Germinal center (tissue), 1 donor: Measurements from ENCODE around the gene ITPKC.
"Not testable (repeated sequence)": the region's sequence is repeated elsewhere in the genome, so short reads cannot be mapped to it uniquely, and the experiment has no call there.

Experiments used
- DNase-seq: peaks from one replicate; pipeline ENCODE4 v3.0.0; 2012; ENCODE audit warnings: mixed read lengths, low spot score

The ITPKC gene

DNA sequence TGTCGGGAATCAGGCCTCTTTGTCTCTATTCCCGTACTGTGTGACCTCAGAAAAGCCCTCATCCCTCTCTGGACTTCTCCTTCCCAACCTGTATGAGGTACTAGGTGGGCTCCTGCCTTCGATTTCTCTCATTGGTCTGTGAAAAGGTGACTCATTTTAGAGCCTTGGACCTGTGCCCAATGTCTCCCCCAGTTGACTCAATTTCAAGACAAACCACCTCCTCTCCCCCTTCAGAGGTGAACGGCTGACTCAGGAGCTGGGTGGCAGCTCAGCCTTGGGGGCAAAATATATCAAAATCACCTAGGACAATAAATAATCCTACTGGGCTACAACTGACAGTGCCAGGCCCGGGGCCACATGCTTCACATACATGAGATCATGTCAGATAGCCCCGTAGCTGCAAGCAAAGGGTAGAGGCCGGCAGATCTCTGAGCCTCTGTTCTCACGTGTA is 856 bp upstream of the ITPKC start:
- peak; percentile 33 for DNase-seq

DNA sequence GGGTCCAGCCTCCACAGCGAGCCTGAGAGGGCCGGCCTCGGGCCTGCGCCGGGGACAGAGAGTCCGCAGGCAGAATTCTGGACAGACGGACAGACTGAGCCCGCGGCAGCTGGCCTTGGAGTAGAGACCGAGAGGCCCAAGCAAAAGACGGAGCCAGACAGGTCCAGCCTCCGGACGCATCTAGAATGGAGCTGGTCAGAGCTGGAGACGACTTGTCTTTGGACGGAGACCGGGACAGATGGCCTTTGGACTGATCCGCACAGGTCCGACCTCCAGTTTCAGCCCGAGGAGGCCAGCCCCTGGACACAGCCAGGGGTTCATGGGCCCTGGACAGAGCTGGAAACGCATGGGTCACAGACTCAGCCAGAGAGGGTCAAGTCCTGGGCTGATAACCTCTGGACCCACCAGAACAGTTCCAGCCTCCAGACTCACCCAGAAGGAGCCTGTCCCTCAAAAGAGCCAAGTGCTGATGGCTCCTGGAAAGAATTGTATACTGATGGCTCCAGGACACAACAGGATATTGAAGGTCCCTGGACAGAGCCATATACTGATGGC is 490 bp downstream of the ITPKC start:
- DNase-seq = no peak

DNA sequence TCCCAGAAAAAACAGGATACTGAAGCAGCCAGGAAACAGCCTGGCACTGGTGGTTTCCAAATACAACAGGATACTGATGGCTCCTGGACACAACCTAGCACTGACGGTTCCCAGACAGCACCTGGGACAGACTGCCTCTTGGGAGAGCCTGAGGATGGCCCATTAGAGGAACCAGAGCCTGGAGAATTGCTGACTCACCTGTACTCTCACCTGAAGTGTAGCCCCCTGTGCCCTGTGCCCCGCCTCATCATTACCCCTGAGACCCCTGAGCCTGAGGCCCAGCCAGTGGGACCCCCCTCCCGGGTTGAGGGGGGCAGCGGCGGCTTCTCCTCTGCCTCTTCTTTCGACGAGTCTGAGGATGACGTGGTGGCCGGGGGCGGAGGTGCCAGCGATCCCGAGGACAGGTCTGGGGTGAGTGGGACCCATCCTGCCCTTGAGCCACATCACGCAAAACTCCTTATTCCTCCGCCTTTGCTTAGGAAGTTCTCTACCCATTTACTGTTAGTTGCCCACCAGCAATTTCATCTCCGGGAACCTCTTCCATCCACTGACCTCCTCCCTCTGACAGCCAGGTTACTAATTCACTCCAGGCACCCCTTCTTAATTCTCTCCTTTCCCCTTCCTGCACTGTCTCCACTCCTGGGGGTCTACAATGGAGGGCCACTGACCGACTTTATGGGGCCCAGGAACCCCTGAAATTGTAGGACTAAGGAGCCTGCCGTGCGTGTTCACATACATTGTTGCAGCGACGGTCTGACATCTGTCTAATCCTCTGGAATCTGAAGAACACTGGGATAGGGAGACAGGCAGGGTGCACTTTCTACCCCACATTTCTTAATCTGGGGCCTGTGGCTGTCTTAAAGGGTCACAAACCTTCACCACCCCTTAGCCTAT is 1.2 kb downstream of the ITPKC start:
- DNase-seq = no peak

DNA sequence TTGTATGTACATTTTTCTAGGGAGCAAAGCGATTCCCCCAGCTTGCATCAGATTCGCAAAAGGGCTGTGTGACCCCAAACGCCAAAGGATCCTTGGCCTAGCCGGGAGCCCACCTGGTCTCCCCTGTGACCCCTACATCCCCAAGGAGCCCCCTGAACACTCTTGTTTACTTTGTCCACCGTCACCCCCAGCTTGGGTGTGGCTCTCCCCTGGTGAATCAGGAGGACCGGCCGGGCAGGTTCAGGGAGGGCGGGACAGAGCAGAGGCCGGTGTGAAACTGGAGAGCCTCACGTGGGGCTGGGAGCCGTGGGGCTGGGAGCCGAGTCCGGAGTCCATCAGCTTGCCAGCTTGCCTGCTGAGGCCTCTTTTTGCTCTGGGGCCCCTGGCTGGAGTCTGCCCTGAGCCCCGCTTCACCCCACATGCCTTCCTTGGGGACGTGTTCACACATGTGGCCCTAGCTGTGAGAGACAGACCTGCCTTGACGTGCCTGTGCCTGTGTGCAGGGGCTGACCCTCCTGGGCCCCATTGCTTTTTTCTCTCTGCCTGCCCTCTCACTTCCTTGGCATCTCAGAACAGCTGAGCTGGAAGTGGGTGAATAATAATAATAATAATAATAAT is 2.0 kb downstream of the ITPKC start:
- no peak for DNase-seq

GRCh38 chr19:40719414-40719894 is 2.5 kb downstream of the ITPKC start:
- no peak for DNase-seq

DNA sequence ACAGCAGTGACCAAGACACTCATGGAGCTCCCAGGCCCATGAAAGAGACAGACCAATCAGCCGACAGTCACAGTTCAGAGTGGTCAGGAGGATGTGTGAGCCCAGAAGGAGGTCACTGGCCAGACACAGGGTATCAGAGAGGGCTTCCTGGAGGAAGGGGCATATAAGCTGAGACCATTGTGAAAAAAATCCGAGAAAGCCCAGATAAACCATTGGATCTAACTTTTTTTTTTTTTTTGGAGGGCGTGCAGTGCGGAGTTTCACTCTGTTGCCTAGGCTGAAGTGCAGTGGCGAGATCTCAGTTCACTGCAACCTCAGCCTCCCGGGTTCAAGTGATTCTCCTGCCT is 4.2 kb downstream of the ITPKC start:
- no peak for DNase-seq

- no peak for DNase-seq
These were observed 5.2 kb downstream of the ITPKC start for GRCh38 chr19:40721936-40722661.

DNA sequence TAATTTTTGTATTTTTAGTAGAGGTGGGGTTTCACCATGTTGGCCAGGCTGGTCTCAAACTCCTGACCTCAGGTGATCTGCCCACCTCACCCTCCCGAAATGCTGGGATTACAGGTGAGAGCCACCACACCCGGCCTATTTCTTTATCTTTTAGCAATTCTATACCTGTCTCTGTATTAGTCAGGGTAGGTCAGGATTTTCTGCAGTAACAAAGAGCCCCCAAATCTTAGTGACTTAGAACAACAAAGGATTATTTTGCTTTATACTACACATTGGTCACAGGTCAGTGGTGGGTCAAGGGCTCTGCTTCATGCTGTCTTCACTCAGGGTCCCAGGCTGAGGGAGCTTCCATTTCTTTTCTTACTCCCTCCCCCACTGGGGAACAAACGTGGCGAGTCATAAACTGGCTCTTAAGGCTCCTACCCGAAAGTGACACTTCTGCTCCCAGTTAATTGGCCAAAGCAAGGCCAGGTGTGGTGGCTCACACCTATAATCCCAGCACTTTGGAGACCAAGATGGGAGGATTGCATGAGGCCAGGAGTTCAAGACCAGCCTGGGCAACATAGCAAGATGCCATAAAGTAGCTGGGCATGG is 6.8 kb downstream of the ITPKC start:
- no peak for DNase-seq

GRCh38 chr19:40724315-40724714 is 7.4 kb downstream of the ITPKC start:
- no peak for DNase-seq

- no peak for DNase-seq
These were observed 7.9 kb downstream of the ITPKC start for GRCh38 chr19:40724855-40725254.

- no peak for DNase-seq
These were observed 9.4 kb downstream of the ITPKC start for GRCh38 chr19:40726279-40726678.

GRCh38 chr19:40730065-40730464 is 13.2 kb downstream of the ITPKC start:
- not testable (repeated sequence) for DNase-seq

DNA sequence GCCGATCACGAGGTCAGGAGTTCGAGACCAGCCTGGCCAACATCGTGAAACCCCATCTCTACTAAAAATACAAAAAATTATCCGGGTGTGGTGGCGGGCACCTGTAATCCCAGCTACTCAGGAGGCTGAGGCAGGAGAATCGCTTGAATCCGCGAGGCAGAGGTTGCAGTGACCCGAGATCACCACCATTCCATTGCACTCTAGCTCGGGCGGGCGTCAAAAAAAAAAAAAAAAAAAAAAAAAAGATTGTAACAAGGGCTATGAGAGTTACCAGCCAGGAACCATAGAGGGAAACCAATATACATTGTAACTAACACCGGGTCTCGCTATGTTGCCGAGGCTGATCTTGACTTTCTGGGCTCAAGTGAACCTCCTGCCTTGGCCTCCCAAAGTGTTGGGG is 15.4 kb downstream of the ITPKC start:
- DNase-seq = not testable (repeated sequence)

DNA sequence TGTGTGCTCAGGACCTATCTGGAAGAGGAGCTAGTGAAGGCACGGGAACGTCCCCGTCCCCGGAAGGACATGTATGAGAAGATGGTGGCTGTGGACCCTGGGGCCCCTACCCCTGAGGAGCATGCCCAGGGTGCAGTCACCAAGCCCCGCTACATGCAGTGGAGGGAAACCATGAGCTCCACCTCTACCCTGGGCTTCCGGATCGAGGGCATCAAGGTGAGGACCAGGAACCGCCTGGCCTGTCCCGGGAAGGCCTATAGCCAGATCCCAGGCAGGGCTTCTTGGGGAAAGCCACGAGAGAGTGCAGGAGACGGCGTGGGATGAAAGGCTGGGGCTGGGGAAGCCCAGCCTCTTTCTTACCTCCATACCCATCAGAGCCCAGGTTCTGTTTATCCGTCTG is 16.2 kb downstream of the ITPKC start:
- DNase-seq = no peak

DNA sequence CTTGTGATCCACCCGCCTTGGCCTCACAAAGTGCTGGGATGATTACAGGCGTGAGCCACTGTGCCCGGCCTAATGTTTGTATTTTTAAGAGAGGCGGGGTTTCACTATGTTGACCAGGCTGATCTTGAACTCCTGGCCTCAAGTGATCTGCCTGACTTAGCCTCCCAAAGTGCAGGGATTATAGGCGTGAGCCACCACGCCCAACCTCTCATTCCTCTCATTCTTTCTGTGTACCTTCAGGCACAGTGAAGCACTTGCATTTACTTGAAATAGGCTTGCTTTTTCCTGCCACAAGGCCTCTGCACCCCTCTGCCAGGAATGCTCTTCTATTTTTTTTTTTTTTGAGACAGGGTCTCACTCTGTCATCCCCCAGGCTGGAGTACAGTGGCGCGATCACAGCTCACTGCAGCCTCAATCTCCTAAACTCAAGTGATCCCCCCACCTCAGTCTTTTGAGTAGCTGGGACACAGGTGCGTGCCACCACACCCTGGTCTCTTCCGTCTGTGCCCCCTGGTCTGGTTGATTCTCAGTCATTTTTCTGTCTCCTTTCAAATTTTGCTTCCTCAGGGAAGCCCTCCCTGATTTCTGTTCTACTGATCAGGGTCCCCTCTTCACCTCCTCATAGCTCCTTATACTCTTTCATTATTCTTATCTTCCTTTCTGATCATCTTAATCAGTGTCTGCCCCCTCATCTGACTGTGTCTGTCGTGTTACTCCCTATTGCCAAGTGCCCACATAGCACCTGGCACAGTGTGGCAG is 18.3 kb downstream of the ITPKC start:
- no peak for DNase-seq

GRCh38 chr19:40736661-40737060 is 19.7 kb downstream of the ITPKC start:
- DNase-seq = no peak

DNA sequence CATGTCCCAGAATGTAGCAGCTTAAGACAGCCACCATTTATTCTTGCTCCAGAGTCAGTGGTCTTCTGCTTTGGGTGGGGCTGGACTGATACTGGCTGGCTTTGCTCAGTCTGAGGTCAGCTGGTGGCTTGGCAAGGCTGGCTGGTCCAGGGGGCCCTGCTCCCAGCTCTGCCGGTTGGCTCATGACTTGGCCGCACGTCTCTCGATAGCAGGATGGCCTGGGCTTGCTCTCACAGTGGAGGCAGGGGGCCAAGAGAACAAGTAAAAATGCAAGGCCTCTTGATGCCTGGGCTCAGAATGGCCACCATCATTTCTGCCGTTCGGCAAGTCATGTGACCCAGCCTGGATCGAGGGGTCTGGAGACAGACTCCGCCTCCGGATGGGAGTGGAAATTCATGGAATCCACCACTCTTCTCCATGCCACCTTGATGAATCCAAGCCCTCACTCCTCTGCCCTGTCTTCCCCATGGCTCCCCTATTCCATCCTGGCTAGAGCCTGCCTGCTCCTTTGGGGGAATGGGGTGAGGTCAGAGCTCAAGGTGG is 20.3 kb downstream of the ITPKC start:
- no peak for DNase-seq

DNA sequence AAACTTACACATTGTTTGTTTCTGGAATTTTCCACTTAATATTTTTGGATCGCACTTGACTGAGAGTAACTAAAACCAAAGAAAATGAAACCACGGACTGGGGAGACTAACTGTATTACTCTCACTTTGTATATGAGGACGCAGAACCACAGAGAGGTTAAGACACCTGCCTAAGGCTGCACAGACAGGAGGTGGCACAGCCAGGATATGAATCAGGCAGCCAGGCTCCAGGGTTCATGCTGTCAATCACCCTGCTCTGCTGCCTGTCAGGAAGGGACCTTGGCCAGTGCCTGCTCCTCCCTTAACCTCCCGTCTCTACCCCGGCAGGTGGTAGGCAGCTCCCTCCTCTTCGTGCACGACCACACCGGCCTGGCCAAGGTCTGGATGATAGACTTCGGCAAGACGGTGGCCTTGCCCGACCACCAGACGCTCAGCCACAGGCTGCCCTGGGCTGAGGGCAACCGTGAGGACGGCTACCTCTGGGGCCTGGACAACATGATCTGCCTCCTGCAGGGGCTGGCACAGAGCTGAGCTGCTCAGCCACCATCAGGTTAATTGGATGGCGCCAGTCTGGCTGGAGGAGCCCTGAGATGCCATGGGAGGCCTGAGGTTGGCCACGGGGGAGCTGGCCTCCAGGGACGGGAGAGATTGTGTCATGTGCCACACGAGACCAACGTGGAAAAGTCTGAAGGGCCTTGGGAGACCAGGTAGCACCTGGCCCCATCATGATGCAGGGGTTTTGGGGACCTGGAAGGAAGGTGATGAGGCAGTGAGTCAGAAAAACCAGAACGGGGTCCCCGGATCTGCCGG is 22.3 kb downstream of the ITPKC start:
- DNase-seq = no peak

- no peak for DNase-seq
These were observed 23.2 kb downstream of the ITPKC start for GRCh38 chr19:40739871-40740703.
